HG03442 (cell line): ENCODE data around the gene SLC25A18.
"Not testable (repeated sequence)": the region's sequence is repeated elsewhere in the genome, so short reads cannot be mapped to it uniquely, and the experiment has no call there.

Source experiments
- ATAC-seq: cut with Tn5 transposase; IDR thresholded peaks from one replicate; pipeline ENCODE4 v1.9.1; 2021; ENCODE audit warnings: mild to moderate bottlenecking, moderate library complexity; ENCODE audit not compliant: unreplicated experiment

The SLC25A18 gene, protein sequence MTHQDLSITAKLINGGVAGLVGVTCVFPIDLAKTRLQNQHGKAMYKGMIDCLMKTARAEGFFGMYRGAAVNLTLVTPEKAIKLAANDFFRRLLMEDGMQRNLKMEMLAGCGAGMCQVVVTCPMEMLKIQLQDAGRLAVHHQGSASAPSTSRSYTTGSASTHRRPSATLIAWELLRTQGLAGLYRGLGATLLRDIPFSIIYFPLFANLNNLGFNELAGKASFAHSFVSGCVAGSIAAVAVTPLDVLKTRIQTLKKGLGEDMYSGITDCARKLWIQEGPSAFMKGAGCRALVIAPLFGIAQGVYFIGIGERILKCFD

DNA sequence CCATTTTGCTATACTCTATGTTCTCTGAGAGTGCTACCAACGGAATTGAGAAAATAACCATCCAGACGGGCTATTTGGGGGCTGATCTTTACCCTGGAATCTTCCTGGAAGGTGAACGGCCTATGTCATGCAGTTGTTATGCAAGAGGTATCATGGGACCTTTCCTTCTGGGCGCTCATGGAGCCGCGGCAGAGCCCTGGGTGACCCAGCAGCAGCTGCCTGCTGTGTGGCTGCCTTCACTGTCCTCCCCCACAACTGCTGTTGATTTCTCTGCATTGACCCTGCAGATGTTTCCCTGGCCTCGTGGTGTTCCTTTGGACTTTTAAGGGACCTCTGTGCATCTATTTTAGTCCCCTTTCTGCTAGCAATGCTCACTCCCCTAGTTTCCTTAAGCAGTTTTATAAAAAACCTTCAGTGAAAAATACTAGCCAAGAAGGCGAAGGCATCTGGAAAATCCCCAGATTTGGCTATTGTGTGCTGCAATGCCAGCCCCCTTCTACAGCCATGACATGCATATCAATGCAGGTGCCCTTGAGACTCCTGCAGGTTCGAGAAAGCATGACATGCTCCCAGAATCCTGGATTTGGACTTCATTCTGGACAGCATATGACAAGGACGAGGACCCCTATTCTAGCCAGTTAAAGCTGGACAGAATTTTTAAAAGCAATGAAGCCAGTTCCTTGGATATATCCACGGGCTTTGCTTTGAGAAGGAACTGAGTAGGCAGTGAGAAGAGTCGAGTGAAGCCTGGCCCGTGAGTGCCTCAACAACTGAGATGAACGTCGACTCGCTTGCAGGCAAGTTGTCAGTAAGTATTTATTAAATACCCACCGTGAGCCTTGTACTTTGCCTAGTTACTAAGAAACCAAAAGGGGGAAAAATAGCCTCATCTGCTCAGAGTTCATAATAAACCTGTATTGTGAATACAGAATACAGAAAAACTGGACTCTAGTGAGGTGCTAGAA, at the start of gene SLC25A18:
SLC25A18 (plus strand) TSS at position 593 of the 965 bp plus-strand sequence. CDS start 16,447 bp downstream, outside the sequence.
- ATAC-seq, result no peak

DNA sequence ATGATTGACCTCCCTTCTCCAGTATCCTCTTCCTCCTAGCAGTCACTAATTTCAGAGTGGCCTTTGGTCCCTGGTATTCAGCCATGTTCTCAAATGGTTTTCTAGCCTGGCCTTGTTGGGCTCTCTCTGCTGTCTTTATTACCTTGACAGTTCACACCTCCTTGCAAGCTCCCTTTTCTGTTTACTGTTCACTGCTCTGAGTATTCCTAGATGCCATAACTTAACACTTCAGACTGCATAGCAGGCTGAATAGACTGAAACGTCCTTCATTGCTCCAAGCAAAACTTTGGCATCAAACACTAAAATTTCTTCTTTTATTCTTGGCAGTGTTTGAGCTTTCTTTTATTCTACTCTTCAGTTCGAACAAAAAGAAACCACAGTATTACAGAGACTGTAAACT, 49.7 kb upstream of the SLC25A18 start:
- ATAC-seq, result no peak

DNA sequence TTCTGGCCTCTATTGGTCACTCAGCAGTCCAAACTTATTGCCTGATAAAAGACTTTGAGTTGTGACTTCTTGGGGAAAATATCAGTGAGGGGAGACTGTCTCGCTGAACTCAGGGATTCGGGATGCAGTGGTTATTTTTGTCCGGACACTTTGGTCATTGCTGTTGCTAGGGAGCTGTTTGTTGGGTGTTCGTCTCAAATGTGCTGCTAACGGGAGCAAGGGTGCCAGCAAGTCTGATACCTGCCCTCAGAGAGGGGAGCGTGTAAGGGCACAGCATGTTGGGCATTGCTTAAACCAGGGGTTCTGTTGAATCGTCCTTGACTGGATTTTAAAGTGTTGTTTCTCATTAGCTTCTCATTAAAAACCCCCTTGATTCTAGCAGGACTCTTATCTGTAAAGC, 49.2 kb upstream of the SLC25A18 start:
- ATAC-seq, result no peak

DNA sequence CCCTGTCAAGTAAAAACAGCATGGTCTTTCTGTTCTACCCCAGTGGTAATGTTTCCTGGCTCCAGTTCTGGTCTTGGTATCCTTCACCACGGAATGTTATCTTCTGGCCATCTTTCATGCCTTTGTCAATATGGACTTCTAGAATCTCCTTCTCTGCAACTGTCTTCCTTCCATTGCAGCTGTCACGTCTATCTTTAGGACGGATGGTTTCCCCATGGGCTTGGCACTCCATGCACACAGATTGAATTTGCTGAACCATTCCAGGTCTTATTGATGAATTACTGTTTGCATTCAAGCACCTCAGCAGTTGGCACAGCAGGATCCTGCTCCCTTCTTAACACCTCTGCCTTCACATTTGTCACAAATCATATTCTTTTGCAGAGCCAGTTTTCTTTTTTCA, 44.9 kb upstream of the SLC25A18 start:
- no peak for ATAC-seq

DNA sequence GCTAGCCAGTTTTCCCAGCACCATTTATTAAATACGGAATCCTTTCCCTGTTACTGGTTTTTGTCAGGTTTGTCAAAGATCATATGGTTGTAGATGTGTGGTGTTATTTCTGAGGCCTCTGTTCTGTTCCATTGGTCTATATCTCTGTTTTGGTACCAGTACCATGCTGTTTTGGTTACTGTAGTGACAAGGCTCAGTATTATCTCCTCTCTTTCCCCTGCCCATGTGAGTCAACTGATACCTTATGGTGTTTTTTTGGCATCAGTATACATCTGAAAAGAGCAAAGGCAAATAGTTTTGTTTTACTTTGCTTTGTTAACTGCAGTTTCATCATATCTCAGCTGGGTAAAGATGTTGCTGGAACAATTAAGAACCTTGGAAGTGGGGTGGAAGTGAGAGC, 41.3 kb upstream of the SLC25A18 start:
- ATAC-seq, result not testable (repeated sequence)

DNA sequence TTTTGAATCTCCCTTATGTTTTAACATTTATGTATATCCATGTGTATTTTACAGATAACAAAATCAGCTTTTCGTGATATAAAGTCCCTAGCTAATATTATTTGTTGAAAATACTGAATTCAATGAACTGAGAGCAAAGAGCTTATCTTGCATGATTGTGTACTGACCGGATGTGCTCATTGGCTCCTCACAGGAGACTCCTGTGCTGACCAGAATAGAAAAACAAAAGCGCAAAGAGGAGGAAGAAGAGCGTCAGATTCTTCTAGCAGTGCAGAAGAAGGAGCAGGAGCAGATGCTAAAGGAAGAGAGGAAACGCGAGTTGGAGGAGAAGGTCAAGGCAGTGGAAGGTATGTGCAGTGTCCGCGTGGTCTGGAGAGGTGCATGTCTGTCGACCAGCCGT, 39.4 kb upstream of the SLC25A18 start:
- no peak for ATAC-seq

DNA sequence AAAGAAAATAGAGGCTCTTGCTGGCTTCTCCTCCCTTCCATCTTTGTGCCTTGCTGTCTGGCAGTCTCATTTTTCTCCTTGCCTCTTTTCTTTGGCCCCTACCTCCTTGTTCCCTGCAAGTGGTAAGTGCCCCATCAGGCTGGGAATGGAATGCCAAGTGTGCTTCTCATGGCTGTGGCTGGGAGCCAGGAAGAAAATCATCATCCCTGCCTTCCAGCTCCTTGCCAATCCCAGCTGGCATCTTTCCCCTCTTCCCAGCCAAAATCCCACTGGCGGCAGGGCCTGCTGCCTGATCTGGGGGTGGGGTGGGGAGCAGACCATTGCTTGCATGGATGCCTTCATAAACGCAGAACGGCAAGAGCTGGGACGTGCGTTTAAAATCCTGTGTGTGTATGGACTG, 27.0 kb upstream of the SLC25A18 start:
- no peak for ATAC-seq

DNA sequence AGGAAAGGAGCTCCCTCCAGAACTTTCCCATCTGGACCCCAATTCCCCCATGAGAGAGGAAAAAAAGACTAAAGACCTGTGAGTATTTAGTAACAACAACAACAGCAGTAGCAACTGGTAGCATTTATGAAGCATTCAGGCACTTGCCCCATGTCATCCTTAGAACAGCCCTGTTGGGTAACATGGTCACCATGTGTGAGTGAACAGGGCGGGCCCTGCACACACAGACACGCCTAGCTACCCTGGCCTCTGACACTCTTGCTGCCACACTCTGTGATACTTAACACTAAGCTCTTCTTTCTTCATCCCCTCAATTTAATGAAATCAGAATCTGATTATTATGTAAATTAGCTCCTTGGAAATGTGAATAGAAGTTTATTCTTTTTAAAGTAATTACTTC, 26.1 kb upstream of the SLC25A18 start:
- ATAC-seq, result no peak

DNA sequence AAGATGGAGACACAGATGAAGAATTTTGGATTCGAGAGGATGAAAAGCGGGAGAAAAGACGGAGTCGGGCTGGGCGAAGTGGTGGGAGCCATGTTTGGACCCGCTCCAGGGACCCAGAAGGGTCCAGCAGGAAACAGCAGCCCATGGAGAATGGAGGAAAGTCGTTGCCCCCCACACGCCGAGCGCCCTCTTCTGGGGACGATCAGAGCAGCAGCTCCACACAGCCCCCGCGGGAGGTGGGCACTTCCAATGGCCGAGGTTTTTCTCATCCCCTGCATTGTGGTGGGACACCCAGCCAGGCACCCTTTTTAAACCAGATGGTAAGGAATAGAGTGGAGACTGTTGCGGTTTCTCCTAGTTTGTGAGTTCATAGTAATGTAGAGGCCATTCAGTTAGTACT, 22.8 kb upstream of the SLC25A18 start:
- ATAC-seq, result no peak

DNA sequence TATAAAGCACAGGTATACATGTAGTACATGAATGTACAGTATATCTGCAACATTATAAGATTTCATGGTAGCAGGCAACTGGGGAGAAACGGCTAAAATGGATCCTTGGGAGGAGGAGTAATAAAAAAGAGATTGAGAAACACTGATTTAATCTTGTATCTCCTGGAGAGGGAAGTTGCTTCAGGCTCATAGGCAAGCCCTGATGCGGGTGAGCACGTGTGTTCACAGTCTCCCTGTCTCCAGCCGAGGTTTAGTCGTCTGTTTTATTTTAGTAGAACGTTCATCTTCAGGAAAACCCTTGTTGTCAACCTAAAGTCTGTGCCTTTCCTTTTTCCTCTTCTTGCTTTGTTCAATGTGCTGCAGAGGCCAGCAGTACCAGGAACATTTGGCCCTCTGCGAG, 21.8 kb upstream of the SLC25A18 start:
- ATAC-seq, result no peak

DNA sequence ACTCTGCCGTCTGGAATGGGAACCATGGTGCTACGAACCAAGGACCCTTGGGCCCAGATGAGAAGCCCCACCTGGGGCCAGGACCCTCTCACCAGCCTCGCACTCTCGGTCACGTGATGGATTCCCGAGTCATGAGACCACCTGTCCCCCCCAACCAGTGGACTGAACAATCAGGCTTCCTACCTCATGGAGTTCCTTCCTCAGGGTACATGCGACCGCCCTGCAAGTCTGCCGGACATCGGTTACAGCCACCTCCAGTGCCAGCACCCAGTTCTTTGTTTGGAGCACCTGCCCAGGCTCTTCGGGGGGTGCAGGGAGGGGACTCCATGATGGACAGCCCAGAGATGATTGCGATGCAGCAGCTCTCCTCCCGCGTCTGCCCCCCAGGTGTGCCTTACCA, 20.8 kb upstream of the SLC25A18 start:
- no peak for ATAC-seq

DNA sequence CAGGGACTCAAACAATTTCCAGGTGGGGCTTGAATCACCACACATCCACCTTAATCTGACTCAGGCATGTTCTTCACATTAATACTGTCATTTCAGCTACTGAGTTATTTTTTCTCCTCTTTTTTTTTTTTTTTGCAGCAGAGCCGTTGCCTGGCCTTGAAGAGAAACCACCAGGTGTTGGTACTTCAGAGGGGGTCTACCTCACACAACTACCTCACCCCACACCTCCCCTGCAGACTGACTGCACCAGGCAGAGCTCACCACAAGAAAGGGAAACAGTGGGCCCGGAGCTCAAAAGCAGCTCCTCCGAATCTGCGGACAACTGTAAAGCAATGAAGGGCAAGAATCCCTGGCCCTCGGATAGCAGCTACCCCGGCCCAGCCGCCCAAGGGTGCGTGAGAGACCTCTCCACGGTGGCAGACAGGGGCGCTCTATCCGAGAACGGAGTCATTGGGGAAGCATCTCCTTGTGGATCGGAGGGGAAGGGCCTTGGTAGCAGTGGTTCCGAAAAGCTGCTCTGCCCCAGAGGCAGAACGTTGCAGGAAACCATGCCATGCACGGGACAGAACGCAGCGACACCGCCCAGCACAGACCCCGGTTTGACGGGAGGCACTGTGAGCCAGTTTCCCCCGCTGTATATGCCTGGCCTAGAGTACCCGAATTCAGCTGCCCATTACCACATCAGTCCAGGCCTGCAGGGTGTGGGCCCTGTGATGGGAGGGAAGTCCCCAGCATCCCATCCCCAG, 15.1 kb upstream of the SLC25A18 start:
- ATAC-seq, result no peak

DNA sequence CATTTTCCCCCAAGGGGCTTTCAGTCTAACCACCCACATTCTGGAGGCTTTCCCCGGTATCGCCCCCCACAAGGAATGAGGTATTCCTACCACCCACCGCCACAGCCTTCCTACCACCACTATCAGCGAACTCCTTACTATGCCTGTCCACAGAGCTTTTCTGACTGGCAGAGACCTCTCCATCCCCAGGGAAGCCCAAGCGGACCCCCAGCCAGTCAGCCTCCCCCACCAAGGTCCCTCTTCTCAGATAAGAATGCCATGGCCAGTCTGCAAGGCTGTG, 14.6 kb upstream of the SLC25A18 start:
- no peak for ATAC-seq

DNA sequence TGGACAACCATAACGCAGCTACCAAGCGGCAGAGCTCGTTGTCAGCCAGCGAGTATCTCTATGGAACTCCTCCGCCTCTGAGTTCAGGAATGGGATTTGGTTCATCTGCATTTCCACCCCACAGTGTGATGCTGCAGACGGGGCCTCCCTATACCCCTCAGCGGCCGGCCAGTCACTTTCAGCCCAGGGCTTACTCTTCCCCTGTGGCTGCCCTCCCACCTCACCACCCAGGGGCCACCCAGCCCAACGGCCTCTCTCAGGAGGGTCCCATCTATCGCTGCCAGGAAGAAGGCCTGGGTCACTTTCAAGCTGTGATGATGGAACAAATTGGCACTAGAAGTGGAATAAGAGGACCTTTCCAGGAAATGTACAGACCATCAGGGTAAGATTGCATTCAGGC, 14.1 kb upstream of the SLC25A18 start:
- no peak for ATAC-seq

DNA sequence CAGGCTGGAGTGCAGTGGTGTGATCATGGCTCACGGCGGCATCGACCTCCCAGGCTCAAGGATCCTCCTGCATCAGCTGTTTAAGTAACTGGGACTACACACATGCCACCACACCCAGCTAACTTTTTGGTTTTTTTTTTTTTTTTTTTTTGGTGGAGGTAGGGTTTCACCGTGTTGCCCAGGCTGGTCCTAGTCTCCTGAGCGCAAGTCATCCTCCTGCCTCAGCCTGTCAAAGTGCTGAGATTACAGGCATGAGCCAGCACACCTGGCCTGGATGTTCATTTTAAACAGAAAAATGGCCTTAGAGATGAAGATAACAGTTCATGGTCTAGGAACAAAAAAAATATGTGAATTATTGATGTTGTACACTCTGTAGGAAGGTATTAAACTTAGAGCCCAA, 13.6 kb upstream of the SLC25A18 start:
- ATAC-seq, result no peak

DNA sequence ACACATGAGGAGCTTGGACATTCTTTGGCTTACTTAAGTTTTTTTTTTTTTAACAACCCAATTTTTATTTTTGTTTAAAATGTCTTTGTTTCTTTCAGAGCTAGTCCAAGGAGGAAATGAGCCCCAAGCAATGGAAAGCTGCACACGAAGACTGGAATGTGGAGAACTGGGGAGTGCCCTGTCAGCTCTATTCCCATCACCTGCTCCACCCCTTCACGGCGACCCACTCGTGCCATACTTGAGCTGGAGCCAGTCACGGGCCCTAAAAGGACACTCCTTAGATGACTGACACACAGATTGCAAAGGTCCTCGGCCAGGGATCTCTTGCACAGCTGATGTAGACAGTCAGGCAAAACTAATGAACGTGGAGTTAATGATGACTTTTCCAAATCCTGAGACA, 10.6 kb upstream of the SLC25A18 start:
- ATAC-seq, result no peak

DNA sequence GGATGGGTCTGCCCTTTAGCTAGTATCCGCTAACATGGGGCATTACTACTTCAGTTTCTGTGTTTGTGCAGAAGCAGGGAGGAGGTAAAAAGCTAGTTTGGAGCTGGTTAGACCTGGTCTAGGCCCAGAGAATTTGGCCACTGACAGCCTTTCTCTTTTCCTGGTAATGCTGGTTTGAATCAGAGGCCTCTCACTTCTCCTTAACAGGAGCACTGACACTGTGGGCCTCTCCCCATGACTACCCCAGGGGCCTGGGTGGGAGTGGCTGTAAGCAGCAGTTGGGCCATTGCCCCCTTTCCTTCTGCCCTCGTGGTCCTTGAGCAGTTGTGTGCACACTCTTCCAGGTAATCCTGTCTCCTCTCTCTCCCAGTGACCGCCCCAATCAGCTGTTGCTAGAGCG, 8.5 kb upstream of the SLC25A18 start:
- no peak for ATAC-seq

DNA sequence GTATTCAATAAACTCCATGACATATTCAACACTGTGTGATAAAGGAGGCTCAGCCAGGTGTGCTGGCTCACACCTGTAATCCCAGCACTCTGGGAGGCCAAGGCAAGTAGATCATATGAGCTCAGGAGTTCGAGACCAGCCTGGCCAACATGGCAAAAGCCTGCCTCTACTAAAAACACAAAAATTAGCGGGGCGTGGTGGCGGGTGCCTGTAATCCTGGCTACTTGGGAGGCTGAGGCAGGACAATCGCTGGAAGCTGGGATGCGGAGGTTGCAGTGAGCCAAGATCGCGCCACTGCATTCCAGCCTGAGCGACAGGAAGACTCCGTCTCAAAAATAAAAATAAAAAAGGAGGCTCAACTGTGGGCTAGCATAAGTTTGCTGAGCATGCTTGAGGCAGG, 4.1 kb upstream of the SLC25A18 start:
- ATAC-seq, result no peak

DNA sequence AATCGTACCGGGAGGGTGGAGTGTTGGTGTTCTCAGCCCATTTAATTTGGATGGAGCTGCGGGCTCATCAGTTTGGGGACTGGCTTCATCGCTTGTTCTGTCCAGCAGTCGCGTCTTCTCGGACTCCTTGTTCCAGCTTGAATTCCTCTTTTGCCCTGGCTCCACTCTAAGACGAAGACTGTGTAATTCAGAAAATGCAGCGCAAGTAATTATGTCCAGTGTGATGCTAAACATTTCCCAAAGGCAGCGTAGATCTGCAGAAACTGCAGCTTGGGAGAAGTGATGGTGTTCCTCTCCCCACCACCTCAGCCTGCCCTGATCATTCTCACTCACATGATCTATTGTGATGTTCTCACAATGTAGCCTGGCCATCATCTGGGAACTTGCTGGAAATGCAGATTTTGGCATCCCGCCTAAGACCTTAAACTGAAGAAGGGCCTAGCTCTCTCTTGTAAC, 666 bp downstream of the SLC25A18 start:
- ATAC-seq, result no peak

DNA sequence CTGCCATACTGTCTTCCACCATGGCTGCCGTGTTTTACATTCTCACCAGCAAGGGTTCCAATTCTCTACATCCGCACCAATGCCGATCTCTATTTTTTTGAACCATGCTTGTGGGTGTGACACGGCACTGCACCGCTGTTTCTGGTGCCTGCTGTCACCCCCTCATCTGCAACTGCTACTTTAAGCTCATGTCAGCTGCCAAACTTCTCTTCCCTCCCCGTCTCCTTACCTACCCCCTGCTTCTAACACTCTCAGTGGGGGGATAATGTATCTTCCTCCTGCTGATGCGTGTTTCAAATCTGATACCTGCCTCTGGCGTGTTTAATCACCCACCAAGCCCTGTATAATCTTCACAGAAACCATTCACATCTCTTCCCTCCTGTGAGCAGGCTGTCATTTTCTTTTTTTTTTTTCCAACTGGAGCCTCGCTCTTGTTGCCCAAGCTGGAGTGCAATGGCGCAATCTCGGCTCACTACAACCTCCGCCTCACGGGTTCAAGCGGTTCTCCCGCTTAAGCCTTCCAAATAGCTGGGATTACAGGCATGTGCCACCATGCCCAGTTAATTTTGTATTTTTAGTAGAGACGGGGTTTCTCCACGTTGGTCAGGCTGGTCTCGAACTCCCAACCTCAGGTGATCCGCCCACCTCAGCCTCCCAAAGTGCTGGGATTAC, 2.9 kb downstream of the SLC25A18 start:
- ATAC-seq, result not testable (repeated sequence)

DNA sequence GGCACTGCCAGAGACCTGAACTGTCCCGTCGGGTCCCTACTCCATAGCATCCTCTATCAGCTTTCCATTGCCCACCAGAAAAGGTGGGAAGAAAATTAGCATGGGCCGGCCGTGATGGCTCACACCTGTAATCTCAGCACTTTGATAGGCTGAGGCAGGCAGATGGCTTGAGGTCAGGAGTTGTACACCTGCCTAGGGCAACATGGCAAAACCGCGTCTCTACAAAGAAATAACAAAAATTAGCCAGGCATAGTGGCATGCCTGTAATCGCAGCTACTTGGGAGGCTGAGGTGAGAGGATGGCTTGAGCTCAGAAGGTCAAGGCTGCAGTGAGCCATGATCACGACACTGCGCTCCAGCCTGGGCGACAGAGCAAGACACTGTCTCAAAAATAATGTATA, 3.5 kb downstream of the SLC25A18 start:
- ATAC-seq, result no peak
